ENCODE results near the gene RBFOX1. TPM values are rescaled to one million over a fixed set of nuclear protein-coding genes. Genes with fewer than 3 reads are reported as not detected.

RBFOX1 gene
- total and polyA plus RNA-seq, 10 of the 15 experiments (the other 5 are each of a cell fraction or from before 2014, with no cell fraction given), result 0.87 TPM; not detected in 9

- no peak for DNase-seq (ENCODE audit: low read depth, low spot score)
- POLR2A ChIA-PET, result no interaction called here
- Histone ChIP-seq H3K4me3 (no peak overlapping the region), H3K27ac (ENCODE audit: control insufficient read depth, insufficient read depth) (no peak overlapping the region), H3K36me3 (ENCODE audit: control insufficient read depth in 2 of 2, insufficient read depth in 2 of 2, low read length in 1 of 2) (no peaks in the 10 kb centered on the region), H3K27me3 (replicated peaks in 1 of 2; ENCODE audit: control insufficient read depth in 2 of 2, insufficient read depth in 2 of 2, low read length in 1 of 2) (no peaks in the 10 kb centered on the region), H3K9me3 (replicated peaks; ENCODE audit: control insufficient read depth, insufficient read depth, low read length) (no peaks in the 10 kb centered on the region), H3K4me1 (ENCODE audit: control insufficient read depth, insufficient read depth, low read length) (no peaks in the 10 kb centered on the region), H4K20me1 (ENCODE audit: control insufficient read depth, insufficient read depth) (no peaks in the 10 kb centered on the region), H3K9ac (ENCODE audit: control insufficient read depth, insufficient read depth, low read length) (no peak overlapping the region), H3K4me2 (ENCODE audit: control insufficient read depth, insufficient read depth) (no peak overlapping the region), H3K79me2 (ENCODE audit: control insufficient read depth, insufficient read depth, low read length) (no peaks in the 10 kb centered on the region), H2AFZ (ENCODE audit: control insufficient read depth, low read depth, low read length) (no peak overlapping the region)
- RAD21 ChIA-PET (ENCODE audit: unreplicated experiment), result no interaction called here
- intact Hi-C loops (cut with micrococcal nuclease; ENCODE audit: unreplicated experiment) (no loop called here), in situ Hi-C loops (cut with MboI) (no loop called here)
- no peak for FAIRE-seq
- TF ChIP-seq ETV6 (conservative IDR thresholded peaks at IDR 0.05 in 1 of 2, IDR thresholded peaks at IDR 0.05 in 1 of 2; ENCODE audit: borderline replicate concordance in 1 of 2, low read depth in 1 of 2) (no peak), NFYB (IDR thresholded peaks at IDR 0.05; ENCODE audit: insufficient read depth, low read depth, low read length) (no peak), WRNIP1 (IDR thresholded peaks at IDR 0.05; ENCODE audit: borderline replicate concordance, low read depth, low read length) (no peak), MEF2B (IDR thresholded peaks at IDR 0.05; ENCODE audit: partially characterized antibody, poor library complexity, severe bottlenecking) (no peak), FOXM1 (IDR thresholded peaks at IDR 0.05; ENCODE audit: low read depth, low read length) (no peak), TBL1XR1 (IDR thresholded peaks at IDR 0.05; ENCODE audit: low read depth, low read length) (no peak), CHD1 (IDR thresholded peaks at IDR 0.05; ENCODE audit: low read depth, low read length) (no peak), EP300 (IDR thresholded peaks at IDR 0.05; ENCODE audit: borderline replicate concordance in 1 of 2, control insufficient read depth in 1 of 2, low read depth in 2 of 2, low read length in 2 of 2) (no peak), EGR1 (IDR thresholded peaks at IDR 0.05; ENCODE audit: borderline replicate concordance in 1 of 2, low read depth in 2 of 2, low read length in 2 of 2) (no peak), REST (IDR thresholded peaks at IDR 0.05; ENCODE audit: low read depth, low read length) (no peak), ZNF687 (IDR thresholded peaks at IDR 0.05) (no peak), RUNX3 (IDR thresholded peaks at IDR 0.05; ENCODE audit: low read length) (no peak), YBX1 (IDR thresholded peaks at IDR 0.05) (no peak)
- SMC1A ChIA-PET (ENCODE audit: uncharacterized antibody, unreplicated experiment), result no interaction called here
- ATAC-seq, result no peak
- BruUV-seq (replicated peaks), result no TSS peak
- 49% methylated on average over 3 of the region's 3 CpGs for WGBS (ENCODE audit: insufficient coverage, insufficient replicate concordance, low lambda C conversion rate, missing lambda C conversion rate)
- CTCF ChIA-PET, result no interaction called here
Observed at GRCh38 chr16:7289299-7289698, 43.3 kb upstream of the RBFOX1 start.

Data from GM12878 (cell line).